ENCODE measurements around the gene NSL1. TPM values are rescaled to one million over a fixed set of nuclear protein-coding genes. Genes with fewer than 3 reads are reported as not detected.

The NSL1 gene
- polyA plus RNA-seq, 1 donor (not counting 4 experiments of a cell fraction or from before 2014, with no cell fraction given), result 25.5 TPM

- H4K20me1 ChIP-seq (ENCODE audit: control insufficient read depth, extremely low read depth, insufficient read depth, low read length), result no peaks in the 10 kb centered on the region
- no peak overlapping the region for H3K27ac ChIP-seq (ENCODE audit: control insufficient read depth, insufficient read depth, low read length)
- no peak overlapping the region for H2AFZ ChIP-seq (ENCODE audit: control insufficient read depth, low read length)
- H3K9ac ChIP-seq (ENCODE audit: control insufficient read depth, extremely low read depth, insufficient read depth, low read length), result no peak overlapping the region
- no peak overlapping the region for H3K4me2 ChIP-seq (ENCODE audit: control insufficient read depth, extremely low read depth, insufficient read depth, low read depth, low read length)
- H3K27me3 ChIP-seq (ENCODE audit: control insufficient read depth, extremely low read depth, insufficient read depth, low read length), result no peaks in the 10 kb centered on the region
- dilution Hi-C loops (cut with MboI; ENCODE audit: extremely low pct_ligation_motif_present, low sequenced_read_pairs), result no loop called here
- H3K4me1 ChIP-seq (ENCODE audit: control insufficient read depth, extremely low read depth, insufficient read depth, low read length), result no peaks in the 10 kb centered on the region
- H3K9me3 ChIP-seq (ENCODE audit: control insufficient read depth, low read depth, low read length), result no peaks in the 10 kb centered on the region
- H3K36me3 ChIP-seq (ENCODE audit: control insufficient read depth in 2 of 2, extremely low read depth in 1 of 2, insufficient read depth in 2 of 2, low read length in 2 of 2), result peaks cover 0 to 2% of the 10 kb centered on the region in 2 experiments
- H3K9me1 ChIP-seq (ENCODE audit: control insufficient read depth, extremely low read depth, insufficient read depth, low read length), result no peaks in the 10 kb centered on the region
- FAIRE-seq (no peak), DNase-seq (ENCODE audit: low read depth, low spot score) (no peak)
- H3K4me3 ChIP-seq (ENCODE audit: control insufficient read depth in 2 of 3, extremely low read depth in 1 of 3, insufficient read depth in 2 of 3, low read depth in 1 of 3, low read length in 3 of 3), result no peak overlapping the region
- peaks cover 13% of the 10 kb centered on the region for H3K79me2 ChIP-seq (ENCODE audit: control insufficient read depth, insufficient read depth, low read length)
- TF ChIP-seq EZH2 (IDR thresholded peaks at IDR 0.05; ENCODE audit: low read length) (no peak), CTCF (optimal IDR thresholded peaks at IDR 0.05 in 1 of 3, IDR thresholded peaks at IDR 0.05 in 1 of 3, conservative IDR thresholded peaks at IDR 0.05 in 1 of 3; ENCODE audit: extremely low read depth in 1 of 3, insufficient read depth in 2 of 3, low read length in 3 of 3) (no peak)
These were observed 31.9 kb downstream of the NSL1 start for GRCh38 chr1:212759683-212760082.

- no peak for DNase-seq (ENCODE audit: low read depth, low spot score)
- Histone ChIP-seq H3K4me2 (ENCODE audit: control insufficient read depth, extremely low read depth, insufficient read depth, low read depth, low read length) (no peak overlapping the region), H2AFZ (ENCODE audit: control insufficient read depth, low read length) (no peak overlapping the region), H3K27ac (ENCODE audit: control insufficient read depth, insufficient read depth, low read length) (no peak overlapping the region), H3K4me3 (ENCODE audit: control insufficient read depth in 2 of 3, extremely low read depth in 1 of 3, insufficient read depth in 2 of 3, low read depth in 1 of 3, low read length in 3 of 3) (no peak overlapping the region), H3K4me1 (ENCODE audit: control insufficient read depth, extremely low read depth, insufficient read depth, low read length) (peaks cover 5% of the 10 kb centered on the region), H3K9ac (ENCODE audit: control insufficient read depth, extremely low read depth, insufficient read depth, low read length) (no peak overlapping the region), H3K36me3 (ENCODE audit: control insufficient read depth in 2 of 2, extremely low read depth in 1 of 2, insufficient read depth in 2 of 2, low read length in 2 of 2) (no peaks in the 10 kb centered on the region), H3K9me3 (ENCODE audit: control insufficient read depth, low read depth, low read length) (no peaks in the 10 kb centered on the region), H3K9me1 (ENCODE audit: control insufficient read depth, extremely low read depth, insufficient read depth, low read length) (no peaks in the 10 kb centered on the region), H3K79me2 (ENCODE audit: control insufficient read depth, insufficient read depth, low read length) (peaks cover 3% of the 10 kb centered on the region), H3K27me3 (ENCODE audit: control insufficient read depth, extremely low read depth, insufficient read depth, low read length) (no peaks in the 10 kb centered on the region), H4K20me1 (ENCODE audit: control insufficient read depth, extremely low read depth, insufficient read depth, low read length) (no peaks in the 10 kb centered on the region)
- dilution Hi-C loops (cut with MboI; ENCODE audit: extremely low pct_ligation_motif_present, low sequenced_read_pairs), result no loop called here
- TF ChIP-seq CTCF (optimal IDR thresholded peaks at IDR 0.05 in 1 of 3, IDR thresholded peaks at IDR 0.05 in 1 of 3, conservative IDR thresholded peaks at IDR 0.05 in 1 of 3; ENCODE audit: extremely low read depth in 1 of 3, insufficient read depth in 2 of 3, low read length in 3 of 3) (no peak), EZH2 (IDR thresholded peaks at IDR 0.05; ENCODE audit: low read length) (no peak)
- no peak for FAIRE-seq
These were observed 36.9 kb downstream of the NSL1 start for GRCh38 chr1:212754680-212755079.

All from keratinocyte (primary cell).